ENCODE results near the gene NRG3. TPM values are rescaled to one million over a fixed set of nuclear protein-coding genes. Genes with fewer than 3 reads are reported as not detected.

NRG3 gene
- total RNA-seq, 2 experiments from 2014 or later: not detected

DNA sequence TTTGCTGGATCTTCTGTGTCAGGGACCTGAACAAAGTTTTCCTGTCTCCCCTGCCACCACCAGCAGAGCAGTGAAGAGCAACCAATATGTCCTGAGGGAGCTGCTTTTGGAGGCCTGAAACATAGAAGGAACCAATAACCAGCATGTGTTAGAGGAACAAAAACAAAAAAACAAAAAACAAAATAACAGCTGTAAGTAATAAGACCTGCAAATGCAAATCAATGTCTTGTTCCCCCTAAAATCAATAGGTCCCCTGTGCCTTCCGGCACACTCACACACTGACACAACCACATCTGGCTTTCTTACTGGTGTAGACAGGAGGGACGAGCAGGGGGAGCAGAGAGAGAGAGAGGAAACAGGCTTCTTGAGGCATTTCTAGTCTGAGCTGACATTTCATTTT, 94.1 kb downstream of the NRG3 start:
- ChIA-PET CTCF (no interaction called here), POLR2A (no interaction called here)
- ATAC-seq (ENCODE audit: poor library complexity) (no peak), DNase-seq (no peak)
- Histone ChIP-seq H3K27ac (ENCODE audit: low read depth in 1 of 2, low read length in 2 of 2) (no peak overlapping the region), H3K27me3 (ENCODE audit: control insufficient read depth in 1 of 2, insufficient read depth in 2 of 2, low read length in 2 of 2) (no peaks in the 10 kb centered on the region), H3K36me3 (ENCODE audit: insufficient read depth, low read length) (no peaks in the 10 kb centered on the region), H3K9me3 (ENCODE audit: control insufficient read depth in 1 of 2, insufficient read depth in 1 of 2, low read length in 2 of 2) (peaks cover 0 to 6% of the 10 kb centered on the region in 2 experiments), H3K4me3 (ENCODE audit: low read length) (no peak overlapping the region), H3K4me1 (ENCODE audit: insufficient read depth, low read length) (no peaks in the 10 kb centered on the region)
- H3K4me3 Mint-ChIP-seq: no peak overlapping the region
- H3K27me3 Mint-ChIP-seq: no peaks in the 10 kb centered on the region
- no peak overlapping the region for H3K27ac Mint-ChIP-seq
- TF ChIP-seq, protein P1, sequence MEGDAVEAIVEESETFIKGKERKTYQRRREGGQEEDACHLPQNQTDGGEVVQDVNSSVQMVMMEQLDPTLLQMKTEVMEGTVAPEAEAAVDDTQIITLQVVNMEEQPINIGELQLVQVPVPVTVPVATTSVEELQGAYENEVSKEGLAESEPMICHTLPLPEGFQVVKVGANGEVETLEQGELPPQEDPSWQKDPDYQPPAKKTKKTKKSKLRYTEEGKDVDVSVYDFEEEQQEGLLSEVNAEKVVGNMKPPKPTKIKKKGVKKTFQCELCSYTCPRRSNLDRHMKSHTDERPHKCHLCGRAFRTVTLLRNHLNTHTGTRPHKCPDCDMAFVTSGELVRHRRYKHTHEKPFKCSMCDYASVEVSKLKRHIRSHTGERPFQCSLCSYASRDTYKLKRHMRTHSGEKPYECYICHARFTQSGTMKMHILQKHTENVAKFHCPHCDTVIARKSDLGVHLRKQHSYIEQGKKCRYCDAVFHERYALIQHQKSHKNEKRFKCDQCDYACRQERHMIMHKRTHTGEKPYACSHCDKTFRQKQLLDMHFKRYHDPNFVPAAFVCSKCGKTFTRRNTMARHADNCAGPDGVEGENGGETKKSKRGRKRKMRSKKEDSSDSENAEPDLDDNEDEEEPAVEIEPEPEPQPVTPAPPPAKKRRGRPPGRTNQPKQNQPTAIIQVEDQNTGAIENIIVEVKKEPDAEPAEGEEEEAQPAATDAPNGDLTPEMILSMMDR (IDR thresholded peaks at IDR 0.05): no peak
- no peaks in the 10 kb centered on the region for H3K36me3 Mint-ChIP-seq (ENCODE audit: low read depth)
- intact Hi-C loops (cut with DNase I, micrococcal nuclease): no loop called here
- H3K4me1 Mint-ChIP-seq (ENCODE audit: low read depth): no peaks in the 10 kb centered on the region
- peaks cover 19% of the 10 kb centered on the region for H3K9me3 Mint-ChIP-seq

DNA sequence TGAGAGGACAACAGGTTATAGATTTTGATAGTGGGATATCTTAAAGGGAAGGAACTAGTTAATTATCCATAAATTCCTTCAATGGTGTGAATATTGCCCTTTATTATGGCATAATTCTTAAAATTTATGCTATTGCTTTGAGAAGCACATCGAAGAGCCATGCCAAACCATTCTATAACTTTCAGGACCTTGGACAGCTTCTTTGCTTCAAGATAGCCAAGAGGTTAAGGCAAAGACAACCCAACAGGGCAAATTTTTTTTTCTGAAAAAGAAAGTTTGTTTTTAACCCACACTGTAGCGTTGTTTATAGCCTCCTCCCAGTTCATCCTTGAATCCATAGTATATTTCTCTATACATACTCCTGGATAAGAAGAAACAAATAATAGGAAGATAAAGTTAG, 103.2 kb downstream of the NRG3 start:
- DNase-seq: no peak

DNA sequence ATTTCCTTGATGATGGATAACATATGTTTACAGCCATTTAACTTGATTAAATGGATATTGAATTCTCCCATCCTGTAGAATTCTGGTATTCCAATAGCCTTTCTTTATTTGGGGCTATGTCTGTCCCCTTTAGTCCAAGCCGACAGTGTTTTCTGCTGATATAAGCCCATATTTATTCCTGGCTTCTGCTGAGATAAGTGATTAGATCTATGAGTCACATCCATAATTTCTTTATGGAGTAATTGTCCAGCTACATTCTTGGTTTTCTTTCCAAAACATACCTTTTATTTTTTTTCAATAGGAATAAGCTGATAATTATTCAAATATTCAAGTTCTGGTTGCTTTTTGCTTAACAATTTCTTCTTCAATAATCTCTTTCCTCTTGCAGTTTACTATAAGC, 106.7 kb downstream of the NRG3 start:
- Mint-ChIP-seq H3K36me3 (ENCODE audit: low read depth) (no peaks in the 10 kb centered on the region), H3K27ac (no peak overlapping the region), H3K9me3 (peaks cover 8% of the 10 kb centered on the region), H3K27me3 (no peaks in the 10 kb centered on the region), H3K4me3 (no peak overlapping the region), H3K4me1 (ENCODE audit: low read depth) (no peaks in the 10 kb centered on the region)
- no peak overlapping the region for H3K4me3 ChIP-seq (ENCODE audit: low read length)
- ChIA-PET POLR2A (no interaction called here), CTCF (no interaction called here)
- no peaks in the 10 kb centered on the region for H3K36me3 ChIP-seq (ENCODE audit: insufficient read depth, low read length)
- no peaks in the 10 kb centered on the region for H3K4me1 ChIP-seq (ENCODE audit: insufficient read depth, low read length)
- no peak overlapping the region for H3K27ac ChIP-seq (ENCODE audit: low read depth in 1 of 2, low read length in 2 of 2)
- H3K27me3 ChIP-seq (ENCODE audit: control insufficient read depth in 1 of 2, insufficient read depth in 2 of 2, low read length in 2 of 2): no peaks in the 10 kb centered on the region
- H3K9me3 ChIP-seq (ENCODE audit: control insufficient read depth in 1 of 2, insufficient read depth in 1 of 2, low read length in 2 of 2): peaks cover 0 to 4% of the 10 kb centered on the region in 2 experiments
- ATAC-seq (ENCODE audit: poor library complexity) (no peak), DNase-seq (no peak)
- intact Hi-C loops (cut with DNase I, micrococcal nuclease): no loop called here
- TF ChIP-seq, protein P1 (IDR thresholded peaks at IDR 0.05): no peak

More for the DNA sequence above, 103.2 kb downstream of the NRG3 start:
- ChIA-PET POLR2A (no interaction called here), CTCF (no interaction called here)
- Mint-ChIP-seq H3K9me3 (peaks cover 11% of the 10 kb centered on the region), H3K27me3 (no peaks in the 10 kb centered on the region), H3K4me1 (ENCODE audit: low read depth) (no peaks in the 10 kb centered on the region), H3K4me3 (no peak overlapping the region), H3K27ac (no peak overlapping the region), H3K36me3 (ENCODE audit: low read depth) (no peaks in the 10 kb centered on the region)
- no peak for ATAC-seq (ENCODE audit: poor library complexity)
- Histone ChIP-seq H3K4me1 (ENCODE audit: insufficient read depth, low read length) (no peaks in the 10 kb centered on the region), H3K36me3 (ENCODE audit: insufficient read depth, low read length) (no peaks in the 10 kb centered on the region), H3K27me3 (ENCODE audit: control insufficient read depth in 1 of 2, insufficient read depth in 2 of 2, low read length in 2 of 2) (no peaks in the 10 kb centered on the region), H3K9me3 (ENCODE audit: control insufficient read depth in 1 of 2, insufficient read depth in 1 of 2, low read length in 2 of 2) (peaks cover 0 to 4% of the 10 kb centered on the region in 2 experiments), H3K27ac (ENCODE audit: low read depth in 1 of 2, low read length in 2 of 2) (no peak overlapping the region), H3K4me3 (ENCODE audit: low read length) (no peak overlapping the region)
- intact Hi-C loops (cut with DNase I, micrococcal nuclease): no loop called here
- TF ChIP-seq, protein P1 (IDR thresholded peaks at IDR 0.05): no peak
